ENCODE data around the gene ZNF385B.

Gene ZNF385B

GRCh38 chr2:179855673-179856072 is 5.7 kb downstream of the ZNF385B start:
- no peak for FAIRE-seq

GRCh38 chr2:179854891-179855290 is 6.5 kb downstream of the ZNF385B start:
- FAIRE-seq = no peak

- FAIRE-seq = no peak
Observed at GRCh38 chr2:179853108-179853507, 8.3 kb downstream of the ZNF385B start.

- no peak for FAIRE-seq
Observed at GRCh38 chr2:179850188-179850587, 11.2 kb downstream of the ZNF385B start.

- FAIRE-seq = no peak
Observed at GRCh38 chr2:179849719-179850118, 11.7 kb downstream of the ZNF385B start.

- FAIRE-seq = no peak
Observed at GRCh38 chr2:179843541-179843940, 17.9 kb downstream of the ZNF385B start.

- FAIRE-seq = no peak
Observed at GRCh38 chr2:179842498-179843153, 18.8 kb downstream of the ZNF385B start.

GRCh38 chr2:179840840-179841239 is 20.6 kb downstream of the ZNF385B start:
- no peak for FAIRE-seq

- FAIRE-seq = no peak
Observed at GRCh38 chr2:179837408-179837807, 24.0 kb downstream of the ZNF385B start.

- no peak for FAIRE-seq
Observed at GRCh38 chr2:179830043-179830787, 31.2 kb downstream of the ZNF385B start.

- FAIRE-seq = no peak
Observed at GRCh38 chr2:179826297-179826696, 35.1 kb downstream of the ZNF385B start.

- FAIRE-seq = no peak
Observed at GRCh38 chr2:179825494-179825893, 35.9 kb downstream of the ZNF385B start.

GRCh38 chr2:179824961-179825360 is 36.5 kb downstream of the ZNF385B start:
- no peak for FAIRE-seq

- no peak for FAIRE-seq
Observed at GRCh38 chr2:179822540-179822939, 38.9 kb downstream of the ZNF385B start.

GRCh38 chr2:179818546-179818945 is 42.9 kb downstream of the ZNF385B start:
- FAIRE-seq = no peak

GRCh38 chr2:179817181-179817841 is 44.1 kb downstream of the ZNF385B start:
- no peak for FAIRE-seq

GRCh38 chr2:179814050-179814449 is 47.4 kb downstream of the ZNF385B start:
- no peak for FAIRE-seq

- FAIRE-seq = no peak
Observed at GRCh38 chr2:179812501-179812900, 48.9 kb downstream of the ZNF385B start.

GRCh38 chr2:179811042-179811441 is 50.4 kb downstream of the ZNF385B start:
- no peak for FAIRE-seq

GRCh38 chr2:179809606-179810005 is 51.8 kb downstream of the ZNF385B start:
- no peak for FAIRE-seq

- FAIRE-seq = no peak
Observed at GRCh38 chr2:179805001-179805400, 56.4 kb downstream of the ZNF385B start.

GRCh38 chr2:179804206-179804605 is 57.2 kb downstream of the ZNF385B start:
- no peak for FAIRE-seq

- no peak for FAIRE-seq
Observed at GRCh38 chr2:179802051-179802882, 59.1 kb downstream of the ZNF385B start.

All from colon (tissue), 2 donors.